GM19438 (cell line): ENCODE measurements around the gene SENP3.

Experiments
- ATAC-seq: cut with Tn5 transposase; IDR thresholded peaks from one replicate; pipeline ENCODE4 v1.9.1; 2021; ENCODE audit warnings: low read depth; ENCODE audit not compliant: unreplicated experiment

Gene SENP3

GRCh38 chr17:7561589-7562207 is at the start of gene SENP3:
SENP3 (plus strand) TSS chr17:7561919; CDS start chr17:7563077, 1,158 bp downstream.
- ATAC-seq: peak; percentile 57

DNA sequence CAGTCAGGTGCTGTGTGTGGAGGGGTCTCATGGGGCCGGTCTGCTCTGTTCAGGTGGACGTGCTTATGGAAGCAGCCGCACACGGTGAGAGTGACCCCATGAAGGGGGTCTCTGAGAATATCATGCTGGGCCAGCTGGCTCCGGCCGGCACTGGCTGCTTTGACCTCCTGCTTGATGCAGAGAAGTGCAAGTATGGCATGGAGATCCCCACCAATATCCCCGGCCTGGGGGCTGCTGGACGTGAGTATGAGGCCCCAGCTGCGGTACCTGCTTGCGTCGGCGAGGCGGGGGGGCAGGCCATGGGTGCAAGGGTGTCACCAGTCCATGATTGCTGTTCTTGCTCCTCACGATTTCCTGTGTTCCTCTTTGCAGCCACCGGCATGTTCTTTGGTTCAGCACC is 49.6 kb upstream of the SENP3 start:
- no peak for ATAC-seq

- ATAC-seq: no peak
Observed at GRCh38 chr17:7512824-7513540, 48.7 kb upstream of the SENP3 start.

DNA sequence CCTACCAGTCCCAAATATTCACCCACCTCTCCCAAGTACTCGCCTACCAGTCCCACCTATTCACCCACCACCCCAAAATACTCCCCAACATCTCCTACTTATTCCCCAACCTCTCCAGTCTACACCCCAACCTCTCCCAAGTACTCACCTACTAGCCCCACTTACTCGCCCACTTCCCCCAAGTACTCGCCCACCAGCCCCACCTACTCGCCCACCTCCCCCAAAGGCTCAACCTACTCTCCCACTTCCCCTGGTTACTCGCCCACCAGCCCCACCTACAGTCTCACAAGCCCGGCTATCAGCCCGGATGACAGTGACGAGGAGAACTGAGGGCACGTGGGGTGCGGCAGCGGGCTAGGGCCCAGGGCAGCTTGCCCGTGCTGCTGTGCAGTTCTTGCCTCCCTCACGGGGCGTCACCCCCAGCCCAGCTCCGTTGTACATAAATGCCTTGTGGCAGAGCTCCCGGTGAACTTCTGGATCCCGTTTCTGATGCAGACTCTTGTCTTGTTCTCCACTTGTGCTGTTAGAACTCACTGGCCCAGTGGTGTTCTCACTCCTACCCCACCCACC is 47.8 kb upstream of the SENP3 start:
- no peak for ATAC-seq

DNA sequence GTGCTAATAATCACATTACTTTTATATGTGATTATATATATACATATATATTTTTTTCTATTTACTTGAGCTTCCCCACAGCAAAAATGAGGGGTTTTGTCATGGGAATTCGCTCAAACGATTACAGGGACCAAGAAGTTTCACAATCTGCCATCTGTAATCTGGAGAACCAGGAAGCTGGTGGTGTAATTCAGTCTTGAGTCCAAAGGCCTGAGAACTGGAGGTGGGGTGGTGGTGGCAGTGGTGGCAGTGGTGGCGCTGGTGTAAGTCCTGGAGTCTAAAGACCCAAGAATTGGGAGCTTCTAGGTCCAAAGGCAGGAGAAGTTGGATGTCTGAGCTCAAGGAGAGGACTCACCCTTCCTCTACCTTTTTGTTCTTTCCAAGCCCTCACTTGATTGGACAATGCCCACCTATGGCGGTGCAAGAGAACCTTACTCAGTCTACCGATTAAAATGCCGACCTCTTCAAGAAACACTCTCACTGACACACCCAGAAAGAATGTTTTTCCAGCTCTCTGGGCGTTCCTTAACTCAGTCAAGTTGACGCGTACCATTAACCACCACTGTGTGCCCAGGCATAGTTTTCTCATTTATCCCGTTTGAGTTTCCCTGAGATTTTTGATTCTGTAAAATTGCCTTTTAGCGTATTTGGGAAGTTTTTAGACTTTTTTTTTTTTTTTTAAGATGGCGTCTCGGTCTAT is 45.7 kb upstream of the SENP3 start:
- ATAC-seq: no peak

GRCh38 chr17:7523033-7523432 is 38.7 kb upstream of the SENP3 start:
- ATAC-seq: no peak

GRCh38 chr17:7528842-7529241 is 32.9 kb upstream of the SENP3 start:
- no peak for ATAC-seq

- no peak for ATAC-seq
Observed at GRCh38 chr17:7530023-7530900, 31.5 kb upstream of the SENP3 start.

GRCh38 chr17:7538050-7538449 is 23.7 kb upstream of the SENP3 start:
- no peak for ATAC-seq

GRCh38 chr17:7538891-7539545 is 22.7 kb upstream of the SENP3 start:
- ATAC-seq: no peak

GRCh38 chr17:7541074-7541621 is 20.6 kb upstream of the SENP3 start:
- ATAC-seq: no peak

- ATAC-seq: no peak
Observed at GRCh38 chr17:7544911-7545310, 16.8 kb upstream of the SENP3 start.

DNA sequence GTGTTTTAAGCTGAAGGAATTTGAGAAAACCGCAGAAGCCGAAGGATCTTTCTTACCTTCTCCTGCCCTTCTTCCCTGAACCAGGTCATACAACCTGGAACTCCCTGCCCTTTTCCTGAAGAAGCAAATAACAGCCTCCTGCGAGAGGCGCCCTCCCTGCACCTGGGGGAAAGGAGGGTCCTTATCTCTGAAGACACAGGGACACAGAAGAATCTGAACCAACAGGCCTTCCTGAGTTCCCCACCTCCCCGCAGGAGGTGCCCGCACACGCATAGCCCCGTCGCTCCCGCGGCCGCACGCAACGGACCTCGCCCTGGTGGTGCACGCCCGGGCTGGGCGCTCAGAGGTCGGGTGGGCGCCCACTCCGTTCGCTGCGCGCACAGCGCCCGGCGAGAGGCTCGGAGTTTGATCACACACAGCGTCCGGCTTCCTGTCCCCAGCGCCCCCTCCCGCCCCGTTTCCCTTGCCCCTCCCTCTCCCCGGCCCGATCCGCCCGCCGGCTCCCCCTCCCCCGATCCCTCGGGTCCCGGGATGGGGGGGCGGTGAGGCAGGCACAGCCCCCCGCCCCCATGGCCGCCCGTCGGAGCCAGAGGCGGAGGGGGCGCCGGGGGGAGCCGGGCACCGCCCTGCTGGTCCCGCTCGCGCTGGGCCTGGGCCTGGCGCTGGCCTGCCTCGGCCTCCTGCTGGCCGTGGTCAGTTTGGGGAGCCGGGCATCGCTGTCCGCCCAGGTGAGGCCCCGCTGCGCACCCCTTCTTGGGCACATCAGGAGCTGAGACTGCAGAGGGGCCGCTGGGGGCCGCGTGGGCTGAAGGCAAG is 12.9 kb upstream of the SENP3 start, which contains the start of gene TNFSF12:
Gene TNFSF12 (plus strand): TSS at position 474 of the 816 bp plus-strand sequence. CDS start 96 bp downstream, at position 570.
- ATAC-seq: no peak

GRCh38 chr17:7549401-7550055 is 12.2 kb upstream of the SENP3 start:
- ATAC-seq: no peak

GRCh38 chr17:7550344-7550743 is 11.4 kb upstream of the SENP3 start:
- no peak for ATAC-seq

- ATAC-seq: no peak
Observed at GRCh38 chr17:7551396-7551795, 10.3 kb upstream of the SENP3 start.

DNA sequence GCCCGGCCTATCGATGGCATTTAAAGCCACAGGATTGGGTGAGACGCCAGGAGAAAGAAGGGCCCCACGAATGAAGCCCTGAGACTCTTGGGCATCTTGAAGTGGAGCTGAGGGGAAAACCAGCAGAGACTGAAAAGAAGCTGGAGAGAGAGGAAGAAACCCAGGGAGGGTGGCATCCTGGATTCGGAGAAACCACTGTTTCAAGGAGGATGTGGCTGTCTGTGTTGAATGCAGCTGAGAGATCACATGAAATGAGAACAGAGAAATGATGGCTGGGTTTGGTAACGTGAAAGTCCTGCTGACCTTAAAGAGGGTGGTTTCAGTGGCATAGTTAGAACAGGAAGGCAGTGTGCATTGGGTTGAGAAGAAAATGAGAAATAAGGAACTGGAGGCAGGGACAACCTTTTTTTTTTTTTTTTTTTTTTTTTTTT is 9.1 kb upstream of the SENP3 start:
- peak; percentile 65 for ATAC-seq

DNA sequence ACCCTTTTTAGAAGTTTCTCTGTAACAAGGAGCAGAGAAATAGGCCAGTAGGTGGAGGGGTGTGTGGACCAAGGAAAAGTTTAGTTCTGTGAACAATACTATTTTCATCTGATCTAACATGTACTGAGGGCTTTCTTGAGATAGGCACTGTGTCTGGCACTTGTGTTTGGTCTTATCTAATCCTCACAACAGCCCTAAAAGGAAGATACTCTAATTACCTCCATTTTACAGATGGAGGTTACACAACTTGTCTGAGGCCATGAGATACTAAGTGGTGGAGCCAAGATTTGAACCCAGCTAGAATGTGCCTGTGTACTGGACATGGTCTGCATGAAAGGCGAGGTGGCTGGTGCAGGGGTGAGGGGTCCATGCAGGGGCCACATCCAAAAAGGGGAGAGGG is 8.4 kb upstream of the SENP3 start:
- ATAC-seq: no peak
